Erythroblast (primary cell): Measurements from ENCODE around the gene ZSCAN25.

Experiments
- GATA1 ChIP-seq: IDR thresholded peaks from 2 replicates; pipeline ENCODE4 v1.6.1; 2011; ENCODE audit warnings: low read depth, mild to moderate bottlenecking, control low read depth, low read length, moderate library complexity
- POLR2A ChIP-seq: IDR thresholded peaks from 2 replicates; pipeline ENCODE4 v1.6.1; 2011; ENCODE audit warnings: mild to moderate bottlenecking, low read length

- TF ChIP-seq POLR2A (no peak), GATA1 (no peak)
Measured at GRCh38 chr7:99599836-99600235, 16.9 kb upstream of the ZSCAN25 start.
